ENCODE measurements around the gene DNAJC25. TPM values are rescaled to one million over a fixed set of nuclear protein-coding genes. Genes with fewer than 3 reads are reported as not detected.
A peak's percentile ranks its signal among the peaks of the same experiment; 100 is the strongest.

The DNAJC25 gene
- total and polyA plus RNA-seq, 4 experiments from 2014 or later = 1.9 to 5.6 (median 3.9) TPM

DNA sequence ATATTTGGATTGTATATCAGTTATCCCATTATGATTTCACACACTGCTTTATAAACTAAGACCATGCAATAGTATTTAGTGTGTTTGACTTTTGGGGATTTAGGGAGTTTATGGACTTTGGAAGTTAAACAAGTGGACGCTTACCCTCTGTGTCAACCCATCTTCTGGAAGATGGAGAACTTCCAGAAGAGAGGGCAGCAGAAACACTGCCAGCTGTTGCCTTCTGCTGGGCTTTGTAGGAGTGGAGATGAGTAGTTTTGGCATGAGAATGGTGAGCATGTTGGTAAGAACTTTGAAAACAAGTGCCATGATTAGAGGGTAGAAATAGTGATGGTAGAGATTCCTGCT, 2.2 kb downstream of the DNAJC25 start:
- Histone ChIP-seq H3K4me3 (ENCODE audit: low read length in 2 of 2) (no peak overlapping the region), H3K27ac (ENCODE audit: low read depth, low read length) (no peak overlapping the region), H3K36me3 (ENCODE audit: insufficient read depth, low read length) (no peaks in the 10 kb centered on the region), H3K9me3 (ENCODE audit: control insufficient read depth in 1 of 2, low read length in 2 of 2) (no peaks in the 10 kb centered on the region), H3K4me1 (ENCODE audit: insufficient read depth, low read length) (peaks cover 21% of the 10 kb centered on the region), H3K27me3 (ENCODE audit: insufficient read depth, low read length) (no peaks in the 10 kb centered on the region)
- no peak for DNase-seq
- Mint-ChIP-seq H3K4me1 (peaks cover 35 to 52% (median 43%) of the 10 kb centered on the region in 4 donors), H3K36me3 (peaks cover 0 to 9% of the 10 kb centered on the region in 2 donors), H3K9me3 (no peaks in the 10 kb centered on the region), H3K27me3 (peaks cover 0 to 1% of the 10 kb centered on the region in 2 donors), H3K27ac (peak overlapping the region in 1 of 7 donors; percentile 82), H3K4me3 (peak overlapping the region in 6 of 8 donors; percentile 45 to 89 (median 76))
- ChIA-PET POLR2A (ENCODE audit: partially characterized antibody) (no interaction called here), CTCF (ENCODE audit: partially characterized antibody) (no interaction called here)
- intact Hi-C loops (cut with micrococcal nuclease) = loop anchor here (5.0 to 10.0 kb wide), 2 partner anchors 264 to 1121 kb away; partner anchors contain the start of genes SNX30 and UGCG

DNA sequence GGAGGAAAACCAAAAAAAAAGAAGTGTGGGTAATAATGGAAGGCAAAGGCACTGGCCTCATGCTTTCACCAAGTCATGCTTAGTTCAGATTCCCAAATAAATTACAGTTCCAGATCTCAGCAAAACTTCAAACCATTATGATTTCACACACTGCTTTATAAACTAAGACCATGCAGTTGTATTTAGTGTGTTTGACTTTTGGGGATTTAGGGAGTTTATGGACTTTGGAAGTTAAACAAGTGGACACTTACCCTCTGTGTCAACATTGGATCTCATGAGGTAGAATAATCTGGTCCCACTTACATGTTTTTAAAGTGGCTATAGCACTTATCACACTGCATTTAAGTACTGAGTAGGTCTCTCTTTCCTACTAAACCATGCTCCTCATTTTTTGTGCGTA, 3.7 kb downstream of the DNAJC25 start:
- H3K4me3 ChIP-seq (ENCODE audit: low read length in 2 of 2) = no peak overlapping the region

GRCh38 chr9:111637421-111637950, 6.4 kb downstream of the DNAJC25 start:
- H3K9me3 Mint-ChIP-seq = no peaks in the 10 kb centered on the region
- intact Hi-C loops (cut with micrococcal nuclease) = loop anchor here (10.0 kb wide), 1 partner anchor 1117 kb away; the partner anchor contains the start of gene SNX30
- H3K4me3 ChIP-seq (ENCODE audit: low read length in 2 of 2) = no peak overlapping the region
- no peaks in the 10 kb centered on the region for H3K36me3 Mint-ChIP-seq
- H3K4me1 ChIP-seq (ENCODE audit: insufficient read depth, low read length) = peaks cover 6% of the 10 kb centered on the region
- CTCF ChIA-PET (ENCODE audit: partially characterized antibody) = no interaction called here
- POLR2A ChIA-PET (ENCODE audit: partially characterized antibody) = no interaction called here
- H3K4me1 Mint-ChIP-seq = peaks cover 24 to 32% (median 28%) of the 10 kb centered on the region in 4 donors
- H3K4me3 Mint-ChIP-seq = no peak overlapping the region
- no peaks in the 10 kb centered on the region for H3K27me3 ChIP-seq (ENCODE audit: insufficient read depth, low read length)
- no peak for DNase-seq
- H3K36me3 ChIP-seq (ENCODE audit: insufficient read depth, low read length) = no peaks in the 10 kb centered on the region
- no peaks in the 10 kb centered on the region for H3K27me3 Mint-ChIP-seq
- no peak overlapping the region for H3K27ac Mint-ChIP-seq
- H3K9me3 ChIP-seq (ENCODE audit: control insufficient read depth in 1 of 2, low read length in 2 of 2) = no peaks in the 10 kb centered on the region
- H3K27ac ChIP-seq (ENCODE audit: low read depth, low read length) = no peak overlapping the region

More for the DNA sequence above, 3.7 kb downstream of the DNAJC25 start:
- Histone ChIP-seq H3K9me3 (ENCODE audit: control insufficient read depth in 1 of 2, low read length in 2 of 2) (no peaks in the 10 kb centered on the region), H3K36me3 (ENCODE audit: insufficient read depth, low read length) (no peaks in the 10 kb centered on the region), H3K27me3 (ENCODE audit: insufficient read depth, low read length) (no peaks in the 10 kb centered on the region), H3K27ac (ENCODE audit: low read depth, low read length) (no peak overlapping the region), H3K4me1 (ENCODE audit: insufficient read depth, low read length) (peaks cover 21% of the 10 kb centered on the region)
- no peak overlapping the region for H3K27ac Mint-ChIP-seq
- POLR2A ChIA-PET (ENCODE audit: partially characterized antibody) = no interaction called here
- peaks cover 0 to 9% of the 10 kb centered on the region in 2 donors for H3K36me3 Mint-ChIP-seq
- CTCF ChIA-PET (ENCODE audit: partially characterized antibody) = no interaction called here
- DNase-seq = no peak
- peaks cover 35 to 52% (median 43%) of the 10 kb centered on the region in 4 donors for H3K4me1 Mint-ChIP-seq
- intact Hi-C loops (cut with micrococcal nuclease) = loop anchor here (5.0 to 10.0 kb wide), 2 partner anchors 262 to 1120 kb away; partner anchors contain the start of genes SNX30 and UGCG
- H3K4me3 Mint-ChIP-seq = no peak overlapping the region
- H3K27me3 Mint-ChIP-seq = peaks cover 0 to 1% of the 10 kb centered on the region in 2 donors
- no peaks in the 10 kb centered on the region for H3K9me3 Mint-ChIP-seq

- CTCF ChIA-PET (ENCODE audit: partially characterized antibody) = no interaction called here
- H3K4me3 Mint-ChIP-seq = no peak overlapping the region
- DNase-seq = no peak
- Histone ChIP-seq H3K27me3 (ENCODE audit: insufficient read depth, low read length) (no peaks in the 10 kb centered on the region), H3K27ac (ENCODE audit: low read depth, low read length) (no peak overlapping the region), H3K9me3 (ENCODE audit: control insufficient read depth in 1 of 2, low read length in 2 of 2) (no peaks in the 10 kb centered on the region), H3K36me3 (ENCODE audit: insufficient read depth, low read length) (no peaks in the 10 kb centered on the region), H3K4me3 (ENCODE audit: low read length in 2 of 2) (no peak overlapping the region), H3K4me1 (ENCODE audit: insufficient read depth, low read length) (no peaks in the 10 kb centered on the region)
- H3K27me3 Mint-ChIP-seq = no peaks in the 10 kb centered on the region
- intact Hi-C loops (cut with micrococcal nuclease) = no loop called here
- H3K4me1 Mint-ChIP-seq = peaks cover 0 to 4% (median 0%) of the 10 kb centered on the region in 4 donors
- H3K27ac Mint-ChIP-seq = peak overlapping the region in 1 of 7 donors; percentile 48
- POLR2A ChIA-PET (ENCODE audit: partially characterized antibody) = interaction anchor here (0.8 kb wide), 1 partner anchor 35 kb away, joined by 4 read pairs; no protein-coding TSS in a partner anchor
- peaks cover 24 to 25% of the 10 kb centered on the region in 2 donors for H3K36me3 Mint-ChIP-seq
- H3K9me3 Mint-ChIP-seq = no peaks in the 10 kb centered on the region
These were observed 13.2 kb downstream of the DNAJC25 start for GRCh38 chr9:111644195-111644772.

DNA sequence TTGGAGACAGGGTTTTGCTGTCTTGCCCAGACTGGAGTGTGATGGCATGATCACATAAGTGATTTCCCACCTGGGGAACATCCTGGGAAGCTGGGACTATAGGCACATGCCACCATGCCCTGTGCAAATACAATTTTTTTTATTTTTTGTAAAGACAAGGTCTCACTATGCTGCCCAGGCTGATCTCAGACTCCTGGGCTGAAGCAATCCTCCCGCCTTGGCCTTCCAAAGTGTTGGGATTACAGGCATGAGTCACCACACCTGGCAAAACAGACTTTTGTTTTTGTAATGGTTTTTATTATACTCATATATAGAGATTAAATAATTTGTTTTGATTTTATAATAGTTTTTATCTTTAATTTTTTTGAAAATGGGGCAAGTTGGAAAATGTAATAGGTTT, 14.7 kb downstream of the DNAJC25 start:
- intact Hi-C loops (cut with micrococcal nuclease) = no loop called here
- H3K27ac Mint-ChIP-seq = no peak overlapping the region

DNA sequence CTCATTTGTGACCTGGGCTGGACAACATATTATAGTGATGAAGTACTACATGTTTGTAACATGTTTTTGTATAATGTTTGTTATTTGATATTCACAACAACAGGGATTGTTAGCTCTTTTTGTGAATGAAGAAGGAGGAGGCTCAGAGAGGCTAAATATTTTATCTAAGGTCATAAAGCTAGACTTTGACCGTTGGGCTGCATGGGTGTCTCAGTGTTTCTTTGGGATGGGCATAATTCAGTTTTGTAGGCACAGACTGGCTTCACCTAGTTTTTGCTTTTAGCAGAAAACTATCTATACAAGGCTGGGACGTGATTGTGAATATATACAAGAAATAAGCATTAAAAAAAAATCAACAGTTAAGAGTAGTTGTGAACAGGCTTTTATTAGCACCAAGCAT, 15.3 kb downstream of the DNAJC25 start:
- Mint-ChIP-seq H3K4me1 (peaks cover 0 to 4% (median 0%) of the 10 kb centered on the region in 4 donors), H3K9me3 (no peaks in the 10 kb centered on the region), H3K27me3 (no peaks in the 10 kb centered on the region), H3K36me3 (peaks cover 32 to 33% of the 10 kb centered on the region in 2 donors), H3K4me3 (no peak overlapping the region), H3K27ac (no peak overlapping the region)
- ChIA-PET POLR2A (ENCODE audit: partially characterized antibody) (interaction anchor here (1.4 kb wide), 1 partner anchor 15 kb away, joined by 4 read pairs; the partner anchor contains the start of gene DNAJC25), CTCF (ENCODE audit: partially characterized antibody) (no interaction called here)
- Histone ChIP-seq H3K27ac (ENCODE audit: low read depth, low read length) (no peak overlapping the region), H3K27me3 (ENCODE audit: insufficient read depth, low read length) (no peaks in the 10 kb centered on the region), H3K9me3 (ENCODE audit: control insufficient read depth in 1 of 2, low read length in 2 of 2) (no peaks in the 10 kb centered on the region), H3K4me3 (ENCODE audit: low read length in 2 of 2) (no peak overlapping the region), H3K4me1 (ENCODE audit: insufficient read depth, low read length) (no peaks in the 10 kb centered on the region), H3K36me3 (ENCODE audit: insufficient read depth, low read length) (peaks cover 6% of the 10 kb centered on the region)
- intact Hi-C loops (cut with micrococcal nuclease) = no loop called here
- no peak for DNase-seq

More for the DNA sequence above, 14.7 kb downstream of the DNAJC25 start:
- Histone ChIP-seq H3K27ac (ENCODE audit: low read depth, low read length) (no peak overlapping the region), H3K36me3 (ENCODE audit: insufficient read depth, low read length) (peaks cover 6% of the 10 kb centered on the region), H3K9me3 (ENCODE audit: control insufficient read depth in 1 of 2, low read length in 2 of 2) (no peaks in the 10 kb centered on the region), H3K4me3 (ENCODE audit: low read length in 2 of 2) (no peak overlapping the region), H3K27me3 (ENCODE audit: insufficient read depth, low read length) (no peaks in the 10 kb centered on the region), H3K4me1 (ENCODE audit: insufficient read depth, low read length) (no peaks in the 10 kb centered on the region)
- Mint-ChIP-seq H3K4me3 (no peak overlapping the region), H3K4me1 (peaks cover 0 to 4% (median 0%) of the 10 kb centered on the region in 4 donors), H3K27me3 (no peaks in the 10 kb centered on the region), H3K36me3 (peaks cover 32 to 33% of the 10 kb centered on the region in 2 donors), H3K9me3 (no peaks in the 10 kb centered on the region)
- POLR2A ChIA-PET (ENCODE audit: partially characterized antibody) = interaction anchor here (1.4 kb wide), 1 partner anchor 14 kb away, joined by 4 read pairs; the partner anchor contains the start of gene DNAJC25
- DNase-seq = no peak
- CTCF ChIA-PET (ENCODE audit: partially characterized antibody) = no interaction called here

GRCh38 chr9:111648066-111648465, 16.9 kb downstream of the DNAJC25 start:
- ChIA-PET CTCF (ENCODE audit: partially characterized antibody) (no interaction called here), POLR2A (ENCODE audit: partially characterized antibody) (no interaction called here)
- no peaks in the 10 kb centered on the region for H3K27me3 Mint-ChIP-seq
- H3K27ac Mint-ChIP-seq = no peak overlapping the region
- Histone ChIP-seq H3K27me3 (ENCODE audit: insufficient read depth, low read length) (no peaks in the 10 kb centered on the region), H3K4me1 (ENCODE audit: insufficient read depth, low read length) (no peaks in the 10 kb centered on the region), H3K9me3 (ENCODE audit: control insufficient read depth in 1 of 2, low read length in 2 of 2) (no peaks in the 10 kb centered on the region), H3K4me3 (ENCODE audit: low read length in 2 of 2) (no peak overlapping the region), H3K36me3 (ENCODE audit: insufficient read depth, low read length) (peaks cover 6% of the 10 kb centered on the region), H3K27ac (ENCODE audit: low read depth, low read length) (no peak overlapping the region)
- no peak overlapping the region for H3K4me3 Mint-ChIP-seq
- no peak for DNase-seq
- H3K4me1 Mint-ChIP-seq = peaks cover 0 to 2% (median 0%) of the 10 kb centered on the region in 4 donors
- H3K9me3 Mint-ChIP-seq = no peaks in the 10 kb centered on the region
- H3K36me3 Mint-ChIP-seq = peaks cover 31 to 35% of the 10 kb centered on the region in 2 donors
- intact Hi-C loops (cut with micrococcal nuclease) = no loop called here

All from CD4-positive, alpha-beta memory T cell (primary cell).